GM19043 (cell line): ENCODE data around the gene CCDC116.
"Not testable (repeated sequence)": the region's sequence is repeated elsewhere in the genome, so short reads cannot be mapped to it uniquely, and the experiment has no call there.

Experiments
- ATAC-seq: cut with Tn5 transposase; IDR thresholded peaks from one replicate; pipeline ENCODE4 v1.9.1; 2021; ENCODE audit warnings: low read depth; ENCODE audit not compliant: unreplicated experiment

The CCDC116 gene

GRCh38 chr22:21632237-21632895, at the start of gene CCDC116:
TSS of gene CCDC116 (plus strand) at chr22:21632760. CDS start at chr22:21633182, 422 bp downstream.
- no peak for ATAC-seq

GRCh38 chr22:21582801-21583740, 49.5 kb upstream of the CCDC116 start:
- no peak for ATAC-seq

- no peak for ATAC-seq
Measured at GRCh38 chr22:21585389-21585788, 47.2 kb upstream of the CCDC116 start.

GRCh38 chr22:21587803-21588611, 44.6 kb upstream of the CCDC116 start:
- peak; percentile 71 for ATAC-seq

GRCh38 chr22:21589396-21589795, 43.2 kb upstream of the CCDC116 start:
- ATAC-seq = no peak

GRCh38 chr22:21590809-21591641, 41.5 kb upstream of the CCDC116 start:
- no peak for ATAC-seq

GRCh38 chr22:21591695-21592094, 40.9 kb upstream of the CCDC116 start:
- no peak for ATAC-seq

- ATAC-seq = no peak
Measured at GRCh38 chr22:21592422-21592821, 40.1 kb upstream of the CCDC116 start.

- no peak for ATAC-seq
Measured at GRCh38 chr22:21593406-21594232, 38.9 kb upstream of the CCDC116 start.

- ATAC-seq = no peak
Measured at GRCh38 chr22:21594865-21595452, 37.6 kb upstream of the CCDC116 start.

- not testable (repeated sequence) for ATAC-seq
Measured at GRCh38 chr22:21596356-21597135, 36.0 kb upstream of the CCDC116 start.

- ATAC-seq = no peak
Measured at GRCh38 chr22:21598302-21598701, 34.3 kb upstream of the CCDC116 start.

- ATAC-seq = no peak
Measured at GRCh38 chr22:21599053-21599893, 33.3 kb upstream of the CCDC116 start.

- ATAC-seq = no peak
Measured at GRCh38 chr22:21602579-21602978, 30.0 kb upstream of the CCDC116 start.

- ATAC-seq = no peak
Measured at GRCh38 chr22:21603973-21604372, 28.6 kb upstream of the CCDC116 start.

GRCh38 chr22:21605887-21606564, 26.5 kb upstream of the CCDC116 start:
- no peak for ATAC-seq

GRCh38 chr22:21606775-21607174, 25.8 kb upstream of the CCDC116 start:
- no peak for ATAC-seq
